Stimulated activated CD4-positive, alpha-beta T cell treated with anti-CD3 and anti-CD28 coated beads, Interleukin-15, amount 100 ng/mL, for 48 hours (primary cell): Measurements from ENCODE around the gene AGMO.

ENCODE experiments used
- DNase-seq, 2 donors: peaks; one replicate each; pipeline ENCODE4 v3.0.0-alpha.2; 2020; ENCODE audit warnings: low read depth in 2 of 2

AGMO gene

DNA sequence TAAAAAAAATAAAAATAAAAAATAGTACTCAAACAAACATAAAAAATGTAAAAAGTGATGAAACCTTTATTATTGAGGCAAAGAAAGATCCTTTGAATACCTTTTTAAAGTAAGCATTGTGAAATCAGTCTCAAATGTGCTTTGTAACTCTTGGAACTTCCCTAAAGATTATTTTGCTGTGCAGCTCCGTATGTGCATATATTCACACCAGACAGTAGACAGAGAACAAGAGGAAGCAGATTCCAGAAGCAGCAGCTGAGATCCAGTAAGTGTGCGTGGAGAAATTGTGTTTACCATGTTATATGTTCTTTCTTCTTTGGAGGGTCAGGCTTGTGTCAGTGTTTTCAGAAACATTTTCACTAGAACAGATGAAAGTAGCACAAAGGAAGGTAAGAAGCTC, 324.9 kb downstream of the AGMO start:
- no peak for DNase-seq

DNA sequence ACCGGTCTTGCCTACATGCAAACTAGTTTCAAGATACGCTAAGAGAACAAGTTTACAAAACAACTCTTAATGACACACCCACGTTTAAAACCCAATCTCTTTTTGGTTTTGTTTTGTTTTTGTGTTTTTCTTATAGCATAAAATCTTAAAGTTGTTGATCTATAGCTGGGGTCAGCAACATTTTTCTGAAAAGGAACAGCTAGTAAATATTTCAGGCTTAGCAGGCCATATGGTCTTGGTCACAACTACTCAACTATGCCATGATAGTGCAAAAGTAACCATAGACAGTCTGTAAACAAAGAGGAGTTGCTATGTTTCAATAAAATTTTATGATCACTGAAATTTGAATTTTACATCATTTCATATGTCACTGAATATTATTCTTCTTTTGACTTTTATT, 327.4 kb downstream of the AGMO start:
- DNase-seq = no peak

DNA sequence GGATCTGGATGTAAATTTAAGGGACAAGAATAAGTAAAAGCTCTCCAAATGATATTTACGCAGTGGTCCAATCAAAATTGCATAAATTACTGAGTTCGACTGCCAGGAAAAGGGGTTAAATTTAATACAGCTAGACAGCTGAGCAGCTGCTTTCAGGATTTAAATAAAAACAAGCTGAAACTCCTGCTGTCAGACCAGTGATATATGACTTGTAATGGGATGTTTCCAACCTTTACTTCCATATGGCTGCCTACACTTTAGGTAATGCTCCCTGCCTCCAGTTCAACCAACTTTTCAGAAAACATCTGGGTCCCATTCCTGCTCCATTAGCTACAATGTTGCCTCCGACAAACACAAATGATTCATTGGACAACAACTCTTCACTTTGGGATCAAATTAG, 333.0 kb downstream of the AGMO start:
- DNase-seq = no peak

DNA sequence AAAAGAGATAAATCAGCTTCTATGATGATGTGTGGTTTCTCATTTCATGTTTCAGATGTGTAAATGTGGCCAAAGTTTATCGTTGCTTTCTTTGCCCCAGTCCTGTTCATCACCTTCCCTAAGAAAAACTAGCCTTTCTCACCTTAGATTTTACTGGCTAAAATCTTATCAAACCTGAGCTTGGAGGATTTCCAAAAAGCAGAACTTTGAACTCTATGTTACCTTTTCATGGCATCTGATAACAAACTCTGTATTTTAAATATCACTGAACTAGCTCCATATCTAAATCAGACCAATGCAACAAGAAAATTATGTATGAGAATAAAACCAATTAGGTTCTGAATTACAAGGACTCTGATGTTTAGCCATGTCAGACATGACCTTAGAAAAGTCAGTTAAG, 335.8 kb downstream of the AGMO start:
- no peak for DNase-seq

DNA sequence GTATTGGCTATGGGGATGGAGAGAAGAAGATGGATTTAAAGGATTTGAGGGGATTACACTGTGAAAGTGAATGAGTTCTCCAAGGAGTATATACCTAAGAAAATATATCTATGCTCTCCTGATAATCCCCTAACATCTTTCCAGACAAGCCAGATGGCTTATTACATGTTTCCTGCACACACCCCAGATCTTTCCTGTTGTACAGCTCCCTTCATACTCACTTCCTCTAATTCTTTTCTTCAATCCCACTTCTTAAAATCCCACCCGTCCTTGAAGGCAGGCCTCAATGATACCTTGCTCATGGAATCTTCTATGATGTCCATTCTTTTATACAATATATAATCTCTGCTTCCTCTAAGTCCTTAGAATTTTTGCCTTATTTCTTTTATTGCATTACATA, 342.1 kb downstream of the AGMO start:
- no peak for DNase-seq

DNA sequence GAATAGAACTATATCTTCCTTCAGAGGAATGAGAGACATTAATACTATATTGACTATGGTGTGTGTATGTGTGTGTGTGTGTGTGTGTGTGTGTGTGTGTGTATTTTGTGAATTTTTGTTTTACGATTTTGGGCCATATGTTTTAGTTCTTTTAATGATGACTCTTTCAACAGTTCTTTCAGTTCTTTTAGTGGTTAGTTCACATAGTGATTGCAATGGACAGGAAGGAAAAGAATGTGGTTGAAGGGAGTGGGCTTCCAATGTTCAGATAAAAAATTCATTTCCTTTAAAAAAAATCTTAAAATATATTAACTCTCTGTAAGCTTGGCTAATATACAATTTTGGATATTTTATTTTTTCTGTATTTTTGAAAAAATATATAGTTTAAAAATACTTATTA, 343.6 kb downstream of the AGMO start:
- no peak for DNase-seq

DNA sequence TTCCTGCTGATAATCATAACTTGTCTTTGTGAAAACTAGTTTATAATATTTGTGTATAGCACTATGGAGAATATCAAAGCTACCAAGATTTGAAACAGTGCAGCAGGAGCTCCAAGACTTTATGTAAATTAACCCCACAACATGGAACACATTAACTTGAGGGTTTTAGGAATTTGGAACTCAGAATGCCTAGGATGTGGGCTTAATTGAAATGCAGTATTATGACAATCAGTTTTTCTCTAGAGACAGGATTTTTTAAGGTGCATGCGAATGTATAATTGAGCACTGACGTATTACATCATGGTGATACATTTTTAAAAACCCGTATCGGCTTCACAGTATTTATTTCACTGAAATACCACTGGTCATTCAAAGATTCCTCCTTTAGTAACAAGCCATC, 346.2 kb downstream of the AGMO start:
- DNase-seq = no peak

DNA sequence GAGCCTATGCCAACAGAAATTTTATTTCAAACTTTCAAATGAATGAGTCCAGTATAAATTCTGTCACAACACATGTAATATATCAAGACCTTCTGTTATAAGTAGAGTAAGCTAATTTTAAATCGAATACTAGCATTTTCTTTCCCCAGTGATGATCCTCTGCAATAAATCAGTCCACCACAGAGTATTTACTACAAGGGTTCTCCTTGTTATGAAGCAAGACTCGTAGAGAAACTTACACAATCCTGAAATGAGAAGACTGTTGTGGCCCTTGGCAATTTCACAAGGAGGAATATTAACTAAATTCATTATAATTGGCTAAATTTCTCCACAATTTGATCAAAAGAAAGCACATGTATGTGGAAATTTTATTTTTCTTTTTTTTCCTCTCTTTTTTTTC, 346.8 kb downstream of the AGMO start:
- no peak for DNase-seq

DNA sequence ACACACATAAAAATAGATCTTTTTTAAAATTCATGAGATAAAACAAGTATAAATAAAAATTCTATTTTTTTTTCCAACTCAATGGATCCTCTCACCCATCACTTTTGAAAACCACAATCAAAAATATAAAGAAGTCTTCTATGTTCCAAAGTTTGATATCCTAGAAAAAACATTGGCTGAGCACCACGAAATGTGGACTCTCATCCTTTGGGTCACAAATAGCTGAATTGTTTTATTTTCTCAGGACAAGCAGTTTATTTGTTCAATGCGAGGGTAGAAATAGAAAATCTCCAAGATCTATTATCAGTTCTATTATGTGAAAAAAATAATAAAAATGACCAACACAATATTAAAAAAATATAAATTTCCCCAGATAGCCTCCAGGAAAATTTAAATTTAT, 348.7 kb downstream of the AGMO start:
- DNase-seq = no peak

DNA sequence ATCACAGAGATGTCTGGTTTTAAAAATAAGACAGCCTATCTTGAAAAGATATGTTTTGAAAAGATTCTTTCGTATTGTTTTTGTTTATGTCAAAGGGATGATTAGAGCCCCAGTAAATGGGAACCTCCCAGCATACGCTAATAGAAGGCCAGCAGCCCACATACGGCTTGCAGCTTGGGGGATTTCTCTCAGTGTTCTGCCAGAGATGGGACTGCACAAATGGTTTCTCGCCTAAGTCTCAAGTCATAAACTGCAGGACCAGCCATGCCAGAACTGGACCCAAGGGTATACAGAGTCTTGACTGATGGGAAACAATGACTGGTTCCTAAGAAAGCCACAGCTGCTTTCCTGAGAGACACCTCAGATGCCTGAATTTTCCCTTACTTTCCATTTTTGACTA, 352.4 kb downstream of the AGMO start:
- DNase-seq = no peak

DNA sequence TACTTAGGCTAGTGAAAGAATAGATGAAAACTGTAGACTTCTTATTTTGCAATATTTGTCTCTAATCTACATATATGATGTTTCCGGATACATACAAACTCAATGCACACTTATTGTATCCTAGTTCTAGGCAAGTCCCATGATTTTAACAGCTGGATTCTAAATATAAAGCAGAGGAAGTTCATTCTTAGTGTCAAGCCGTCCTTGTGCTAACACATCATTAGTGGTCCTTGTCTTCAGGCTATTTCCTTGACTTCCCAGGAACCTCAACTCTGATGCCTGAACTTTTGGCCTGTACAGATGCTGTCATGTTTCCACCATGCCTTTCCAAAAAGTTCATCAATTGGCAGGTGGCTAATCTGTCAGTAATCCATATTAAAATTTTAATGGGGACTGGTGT, 357.4 kb downstream of the AGMO start:
- no peak for DNase-seq

DNA sequence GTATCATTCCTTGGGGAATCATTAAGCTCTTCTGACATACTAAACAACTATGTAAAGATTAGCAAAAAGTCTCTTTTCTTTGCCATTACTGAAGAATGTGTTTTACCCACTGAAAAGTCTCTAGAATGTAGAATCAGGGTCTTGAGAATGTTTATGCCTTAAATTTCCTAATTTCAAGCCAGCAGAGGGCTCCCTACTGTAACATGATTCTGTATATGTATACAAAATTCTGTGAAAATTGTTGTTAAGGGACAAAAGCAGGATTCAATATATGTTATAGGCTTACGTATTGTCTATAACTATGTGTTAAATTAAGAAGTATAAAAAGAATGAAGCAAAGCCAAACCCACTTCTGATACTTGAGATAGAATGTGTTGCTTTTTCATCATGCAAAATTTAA, 362.3 kb downstream of the AGMO start:
- DNase-seq = no peak

DNA sequence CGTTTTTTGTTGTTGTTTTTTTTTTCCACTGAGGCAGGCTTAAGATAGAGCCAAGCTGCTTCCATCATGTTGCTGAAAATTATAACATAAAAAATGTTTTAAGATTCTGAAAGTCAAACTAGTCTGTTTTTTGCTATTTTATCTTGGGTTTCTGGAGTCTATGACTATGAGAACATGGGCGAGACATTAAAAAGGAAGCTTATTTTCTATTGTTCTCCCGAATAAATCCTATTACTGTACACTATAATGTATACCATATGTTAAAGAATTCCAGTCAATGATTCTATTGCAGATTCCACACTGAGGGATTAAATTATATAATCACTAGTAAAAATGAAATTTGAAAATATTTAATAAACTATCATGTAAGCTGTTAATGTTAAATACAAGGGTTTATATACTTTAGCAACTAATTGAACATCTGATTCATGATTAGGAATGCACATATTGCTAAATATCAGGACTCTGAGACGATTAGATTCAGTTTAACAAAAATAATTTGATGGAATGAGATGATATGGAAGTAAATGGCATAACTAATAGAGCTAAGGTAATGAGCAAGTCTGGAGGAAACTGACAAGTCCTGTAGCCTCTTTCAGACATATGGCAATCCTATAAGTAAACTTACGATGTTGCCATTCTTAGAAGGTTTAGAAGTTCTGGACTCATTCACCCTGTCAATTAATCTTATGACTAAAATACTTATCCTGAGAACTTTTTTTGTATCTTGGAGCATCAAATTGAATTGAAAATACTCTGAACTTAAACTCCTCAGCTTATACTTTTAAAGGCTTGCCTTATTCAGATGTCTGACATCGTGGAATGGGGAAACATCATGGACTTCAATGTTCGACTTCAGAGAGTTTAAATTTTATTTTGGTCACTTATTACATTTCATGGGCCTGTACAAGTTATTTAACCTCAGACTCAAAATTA, 364.5 kb downstream of the AGMO start:
- no peak for DNase-seq

DNA sequence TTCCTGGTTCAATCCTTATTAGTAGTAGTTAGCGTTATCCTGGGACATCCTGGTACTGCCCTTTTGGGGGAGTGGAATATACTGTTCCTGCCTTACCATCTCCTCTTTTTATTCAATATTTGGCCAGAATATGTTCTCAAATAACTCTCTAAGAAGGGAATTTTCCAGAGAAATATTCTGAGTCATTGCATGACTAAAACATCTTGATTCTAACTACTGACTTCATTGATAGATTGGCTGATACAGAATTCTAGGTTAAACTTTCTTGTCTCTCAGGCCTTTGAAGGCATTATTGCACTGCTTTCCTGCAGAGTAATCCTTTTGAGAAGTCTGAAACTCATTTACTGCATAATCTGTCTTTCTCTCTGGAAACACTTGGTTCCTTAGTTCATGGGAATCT, 383.8 kb downstream of the AGMO start:
- DNase-seq = no peak

DNA sequence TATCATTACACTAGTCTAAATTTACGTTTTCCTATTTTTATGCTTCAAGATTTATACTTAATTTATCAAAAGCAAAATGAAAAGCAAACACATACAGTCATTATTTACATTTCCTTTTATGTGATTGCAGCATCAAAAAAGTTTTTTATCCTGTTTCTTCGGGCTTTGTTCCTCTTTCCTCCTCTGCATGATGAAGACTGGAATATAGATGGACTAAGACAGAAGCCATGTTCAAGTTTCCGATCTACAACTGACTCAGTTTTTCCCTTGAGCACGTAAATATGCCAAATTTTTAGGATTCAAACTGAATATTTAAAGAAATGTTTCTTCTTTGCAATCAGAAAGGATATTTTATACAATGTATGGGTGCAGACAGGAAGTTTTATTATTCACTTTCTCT, 385.7 kb downstream of the AGMO start:
- DNase-seq = no peak

DNA sequence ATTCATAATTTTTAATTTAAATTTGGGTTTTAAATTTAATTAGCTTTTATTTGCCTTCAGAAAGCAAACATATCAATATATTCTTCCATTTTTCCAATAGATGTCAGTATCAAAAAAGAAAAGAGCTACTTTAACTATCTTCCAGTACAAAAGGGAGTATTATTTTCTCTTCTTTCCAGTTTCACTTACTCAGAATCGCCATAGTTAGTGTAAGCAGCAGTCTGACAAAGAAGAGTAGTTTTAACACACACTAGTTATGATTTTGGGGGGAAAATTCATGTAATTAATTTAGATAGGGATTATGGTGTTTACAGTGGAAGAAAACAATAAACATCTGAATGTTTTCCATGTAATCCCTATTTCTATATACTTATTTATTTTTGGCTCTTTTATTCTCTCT, 386.7 kb downstream of the AGMO start:
- no peak for DNase-seq

DNA sequence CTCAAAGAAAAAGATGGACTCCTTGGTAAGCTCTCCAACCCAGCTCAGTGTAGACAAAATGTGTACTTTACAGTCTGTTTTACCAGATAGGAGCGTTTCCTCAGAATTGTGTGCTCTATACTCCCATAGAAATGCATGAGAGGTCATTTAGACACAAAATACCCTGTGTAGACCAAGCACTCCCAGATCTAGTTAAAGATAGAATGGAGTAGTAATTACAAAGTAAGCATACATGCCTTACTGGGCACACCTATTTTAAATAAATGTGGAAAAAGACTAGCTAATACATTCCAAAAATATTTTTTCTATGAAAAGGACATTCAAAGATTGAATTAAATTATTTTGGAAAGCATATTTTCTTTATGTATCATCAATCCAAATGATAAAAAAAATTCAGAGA, 387.3 kb downstream of the AGMO start:
- no peak for DNase-seq

DNA sequence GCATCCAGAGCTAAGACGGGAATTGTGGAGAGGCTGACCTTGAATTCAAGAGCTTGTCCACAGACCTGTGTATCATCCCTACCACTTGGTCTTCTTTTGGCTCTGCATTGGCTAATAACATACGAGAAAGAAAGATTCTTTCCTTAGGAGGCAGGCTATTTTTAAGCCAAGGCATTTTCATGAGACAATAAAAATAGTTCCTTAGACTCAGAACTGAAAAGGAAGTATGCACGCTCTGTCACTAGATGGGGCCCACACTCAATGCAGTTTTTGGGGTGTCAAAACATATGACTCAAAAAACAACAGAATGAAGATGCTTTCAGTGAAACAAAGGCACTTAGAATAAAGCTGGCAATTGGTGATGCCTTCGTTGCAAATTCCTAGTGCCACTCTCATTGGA, 393.3 kb downstream of the AGMO start:
- DNase-seq = no peak

DNA sequence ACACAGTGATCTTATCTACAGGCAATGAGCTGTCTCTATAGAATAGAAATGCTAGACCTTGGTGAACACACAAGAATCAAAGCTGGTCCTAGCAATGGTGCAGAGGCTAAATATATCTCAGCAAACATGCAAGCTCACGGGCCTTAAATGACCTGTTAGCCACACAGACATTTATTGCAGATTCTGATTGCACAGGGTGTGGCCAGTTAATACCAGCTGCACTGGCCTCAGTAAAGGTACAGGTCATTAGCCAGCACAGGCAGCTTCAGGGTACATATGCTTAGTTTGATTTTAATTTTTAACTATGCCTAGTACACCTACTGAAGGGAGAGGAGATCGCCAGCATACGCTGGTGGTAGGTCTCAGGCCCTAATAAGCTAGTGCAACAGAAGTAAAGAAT, 393.9 kb downstream of the AGMO start:
- DNase-seq = no peak

DNA sequence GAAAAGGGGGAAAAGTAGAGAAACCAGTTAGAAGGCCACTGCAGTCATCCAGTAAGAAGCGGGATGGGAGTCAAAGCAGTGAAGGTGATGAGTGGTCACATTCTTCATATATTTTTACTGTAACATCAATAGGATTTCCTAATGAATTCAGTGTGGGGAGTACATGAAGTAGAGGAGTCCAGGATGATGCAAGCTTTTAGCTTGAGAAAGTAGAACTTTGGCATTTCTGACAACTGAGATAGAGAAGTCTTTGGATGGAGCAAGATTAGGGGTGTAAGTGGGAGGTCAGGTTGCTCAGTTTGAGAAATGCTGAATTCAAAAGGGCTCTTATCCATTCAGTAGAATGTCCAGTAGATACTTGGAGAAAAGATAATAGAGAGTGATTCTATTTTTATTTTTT, 395.2 kb downstream of the AGMO start:
- no peak for DNase-seq

DNA sequence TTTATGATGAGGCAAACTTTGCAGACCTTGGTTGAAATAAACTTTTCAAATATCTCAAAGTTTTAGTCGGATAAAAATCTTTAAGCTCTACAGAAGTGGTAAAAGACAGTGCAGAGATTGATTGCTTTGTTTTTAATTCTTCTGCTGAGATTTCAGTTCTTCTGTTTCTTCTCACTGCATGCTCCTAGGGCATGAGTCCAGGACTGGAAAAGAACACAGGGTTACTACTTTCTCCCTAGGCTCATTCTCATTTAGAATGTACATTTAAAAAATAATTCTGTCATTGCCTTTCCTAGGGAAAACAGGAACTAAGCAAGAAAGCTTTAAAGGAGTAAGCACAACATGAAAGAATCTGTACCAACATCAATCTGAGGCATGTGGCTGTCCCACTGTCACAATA, 402.6 kb downstream of the AGMO start:
- no peak for DNase-seq

DNA sequence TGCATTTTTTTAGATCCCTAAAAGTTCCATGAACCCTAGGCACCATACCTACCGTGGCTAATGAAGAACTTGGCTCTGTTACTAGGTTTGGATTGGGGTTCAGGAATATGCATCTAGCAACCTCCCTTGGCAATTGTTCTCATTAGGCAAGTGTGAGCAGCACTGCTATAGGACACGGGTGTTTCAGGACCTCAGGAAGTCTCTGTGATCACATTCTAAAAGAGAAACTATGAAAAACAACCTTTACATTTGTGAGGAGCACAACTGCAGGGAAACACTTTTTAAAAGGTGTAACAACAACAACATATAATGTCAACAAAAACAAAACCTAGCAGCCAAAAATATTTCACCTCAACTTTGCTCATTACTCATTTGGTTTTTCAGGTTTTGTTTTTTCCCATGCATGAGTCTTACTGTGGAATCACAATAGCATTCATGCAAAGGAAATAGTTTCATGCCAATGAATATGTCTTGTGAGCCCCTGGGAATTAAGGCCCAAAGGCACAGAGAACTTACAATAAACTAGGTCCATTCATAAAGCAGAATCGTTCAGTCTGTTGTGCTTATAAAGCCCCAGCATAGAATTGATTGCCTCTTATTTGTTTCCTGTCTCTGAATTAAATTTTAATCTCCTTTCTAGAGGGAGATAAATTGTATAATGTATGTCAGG, 403.5 kb downstream of the AGMO start:
- DNase-seq = no peak
